ENCODE results near the gene CAPN12.

The CAPN12 gene, protein sequence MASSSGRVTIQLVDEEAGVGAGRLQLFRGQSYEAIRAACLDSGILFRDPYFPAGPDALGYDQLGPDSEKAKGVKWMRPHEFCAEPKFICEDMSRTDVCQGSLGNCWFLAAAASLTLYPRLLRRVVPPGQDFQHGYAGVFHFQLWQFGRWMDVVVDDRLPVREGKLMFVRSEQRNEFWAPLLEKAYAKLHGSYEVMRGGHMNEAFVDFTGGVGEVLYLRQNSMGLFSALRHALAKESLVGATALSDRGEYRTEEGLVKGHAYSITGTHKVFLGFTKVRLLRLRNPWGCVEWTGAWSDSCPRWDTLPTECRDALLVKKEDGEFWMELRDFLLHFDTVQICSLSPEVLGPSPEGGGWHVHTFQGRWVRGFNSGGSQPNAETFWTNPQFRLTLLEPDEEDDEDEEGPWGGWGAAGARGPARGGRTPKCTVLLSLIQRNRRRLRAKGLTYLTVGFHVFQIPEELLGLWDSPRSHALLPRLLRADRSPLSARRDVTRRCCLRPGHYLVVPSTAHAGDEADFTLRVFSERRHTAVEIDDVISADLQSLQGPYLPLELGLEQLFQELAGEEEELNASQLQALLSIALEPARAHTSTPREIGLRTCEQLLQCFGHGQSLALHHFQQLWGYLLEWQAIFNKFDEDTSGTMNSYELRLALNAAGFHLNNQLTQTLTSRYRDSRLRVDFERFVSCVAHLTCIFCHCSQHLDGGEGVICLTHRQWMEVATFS

GRCh38 chr19:38744298-38744681 is at the start of gene CAPN12:
Gene CAPN12, minus strand, starts transcription at chr19:38744474. Its CDS starts 309 bp downstream, at chr19:38744165.
- no peak for TF ChIP-seq GATA2 (IDR thresholded peaks at IDR 0.05; ENCODE audit: low read depth, low read length)
- no peak for TF ChIP-seq GATA3 (IDR thresholded peaks at IDR 0.05; ENCODE audit: low read depth, low read length)

- TF ChIP-seq GATA3 (IDR thresholded peaks at IDR 0.05; ENCODE audit: low read depth, low read length) (no peak), GATA2 (IDR thresholded peaks at IDR 0.05; ENCODE audit: low read depth, low read length) (no peak)
Observed at GRCh38 chr19:38793671-38794070, 49.4 kb upstream of the CAPN12 start.

- no peak for TF ChIP-seq GATA2 (IDR thresholded peaks at IDR 0.05; ENCODE audit: low read depth, low read length)
- no peak for TF ChIP-seq GATA3 (IDR thresholded peaks at IDR 0.05; ENCODE audit: low read depth, low read length)
Observed at GRCh38 chr19:38793177-38793576, 48.9 kb upstream of the CAPN12 start.

DNA sequence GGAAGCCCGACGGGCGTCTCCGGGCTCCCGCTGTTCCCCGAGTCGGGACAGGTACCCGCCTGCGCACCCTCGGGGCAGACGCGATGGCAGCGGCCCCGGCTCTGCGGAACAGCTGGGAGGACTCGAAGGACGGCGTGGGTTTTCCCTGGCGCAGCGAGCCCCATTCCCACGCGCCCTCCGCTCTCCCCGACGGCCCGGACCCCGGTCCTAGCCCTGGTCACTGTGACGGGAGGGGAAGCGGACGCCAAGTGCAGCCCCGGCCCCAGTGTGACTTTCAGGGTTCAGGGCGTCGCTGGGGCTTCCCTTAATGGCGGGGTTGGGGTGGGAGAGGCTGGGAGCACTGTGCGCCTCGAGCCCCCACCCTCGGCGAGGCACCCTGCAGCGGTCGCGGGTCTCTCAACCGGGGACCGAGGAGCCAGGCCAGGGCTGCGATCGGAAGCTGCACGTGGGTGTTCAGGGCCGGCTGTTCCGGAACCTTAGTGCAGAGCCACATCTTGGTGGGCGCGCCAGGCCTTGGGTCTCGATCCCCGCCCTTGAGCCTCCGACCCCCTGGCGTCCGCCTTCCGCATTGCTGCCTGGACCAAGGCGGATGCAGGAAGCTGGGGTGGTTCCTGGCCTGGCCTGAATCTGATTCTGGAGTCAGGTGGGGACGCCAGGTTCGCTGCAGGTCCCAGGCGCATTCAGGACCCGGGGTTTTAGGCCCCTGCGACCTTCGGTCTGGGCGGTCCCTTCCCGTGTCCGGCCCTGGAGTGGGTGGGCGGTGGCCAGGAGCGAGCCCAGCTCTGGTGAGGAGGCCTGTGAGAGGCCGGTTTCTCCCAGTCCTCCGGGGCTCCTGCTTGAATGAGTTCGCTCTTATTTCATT is 48.2 kb upstream of the CAPN12 start:
- no peak for TF ChIP-seq GATA2 (IDR thresholded peaks at IDR 0.05; ENCODE audit: low read depth, low read length)
- TF ChIP-seq GATA3 (IDR thresholded peaks at IDR 0.05; ENCODE audit: low read depth, low read length) = no peak

- TF ChIP-seq GATA3 (IDR thresholded peaks at IDR 0.05; ENCODE audit: low read depth, low read length) (no peak), GATA2 (IDR thresholded peaks at IDR 0.05; ENCODE audit: low read depth, low read length) (no peak)
Observed at GRCh38 chr19:38788478-38789243, 44.4 kb upstream of the CAPN12 start, which contains the start of gene LGALS7B. Gene LGALS7B, plus strand, starts transcription at chr19:38789200. Its CDS starts 27 bp downstream, at chr19:38789227.

DNA sequence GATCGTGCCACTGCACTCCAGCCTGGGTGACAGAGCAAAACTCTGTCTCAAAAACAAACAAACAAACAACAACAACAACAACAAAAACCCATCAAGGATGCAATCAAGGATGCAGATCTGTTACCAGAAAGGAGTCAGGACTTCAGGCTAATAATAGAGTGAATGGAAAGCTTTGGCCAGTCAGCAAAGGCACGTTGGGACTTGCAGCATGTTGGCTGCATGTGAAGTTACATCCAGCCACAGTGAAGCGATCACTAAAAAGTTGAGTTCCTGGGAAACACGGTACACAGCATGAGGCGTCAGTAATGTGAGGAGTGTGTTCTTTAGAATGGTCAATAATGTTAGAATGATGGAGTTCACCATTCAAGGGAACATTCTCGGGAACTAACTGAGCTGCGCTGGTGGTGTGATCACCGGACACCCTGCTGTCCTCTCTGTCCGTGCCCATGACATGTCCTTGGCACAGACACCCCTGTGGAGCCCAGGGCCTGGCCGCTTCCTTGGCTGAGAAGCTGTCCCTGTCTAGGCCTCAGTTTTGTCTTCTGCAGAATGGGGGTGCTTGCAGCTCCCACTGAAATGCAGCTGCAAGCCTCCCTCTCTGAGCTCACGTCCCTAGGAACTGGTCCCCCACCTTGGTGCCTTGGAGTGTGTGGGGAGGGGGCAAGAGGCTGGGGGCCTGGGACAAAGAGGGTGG is 42.4 kb upstream of the CAPN12 start:
- TF ChIP-seq GATA3 (IDR thresholded peaks at IDR 0.05; ENCODE audit: low read depth, low read length) = no peak
- no peak for TF ChIP-seq GATA2 (IDR thresholded peaks at IDR 0.05; ENCODE audit: low read depth, low read length)

- TF ChIP-seq GATA3 (IDR thresholded peaks at IDR 0.05; ENCODE audit: low read depth, low read length) (no peak), GATA2 (IDR thresholded peaks at IDR 0.05; ENCODE audit: low read depth, low read length) (no peak)
Observed at GRCh38 chr19:38785187-38785699, 41.0 kb upstream of the CAPN12 start.

DNA sequence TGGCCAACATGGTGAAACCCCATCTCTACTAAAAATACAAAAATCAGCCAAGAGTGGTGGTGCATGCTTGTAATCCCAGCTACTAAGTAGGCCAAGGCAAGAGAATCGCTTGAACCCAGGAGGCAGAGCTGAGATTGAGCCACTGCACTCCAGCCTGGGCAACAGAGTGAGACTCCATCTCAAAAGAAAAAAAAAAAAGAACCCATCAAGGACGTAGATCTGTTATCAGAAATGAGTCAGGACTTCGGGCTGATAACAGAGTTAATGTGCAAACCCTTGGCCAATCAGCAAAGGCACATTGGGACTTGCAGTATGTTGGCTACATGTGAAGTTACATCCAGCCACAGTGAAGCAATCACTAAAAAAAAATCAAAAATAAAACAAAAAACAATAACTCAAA is 40.0 kb upstream of the CAPN12 start:
- TF ChIP-seq GATA3 (IDR thresholded peaks at IDR 0.05; ENCODE audit: low read depth, low read length) (no peak), GATA2 (IDR thresholded peaks at IDR 0.05; ENCODE audit: low read depth, low read length) (no peak)

GRCh38 chr19:38781058-38781457 is 36.8 kb upstream of the CAPN12 start:
- TF ChIP-seq GATA3 (IDR thresholded peaks at IDR 0.05; ENCODE audit: low read depth, low read length) (no peak), GATA2 (IDR thresholded peaks at IDR 0.05; ENCODE audit: low read depth, low read length) (no peak)

DNA sequence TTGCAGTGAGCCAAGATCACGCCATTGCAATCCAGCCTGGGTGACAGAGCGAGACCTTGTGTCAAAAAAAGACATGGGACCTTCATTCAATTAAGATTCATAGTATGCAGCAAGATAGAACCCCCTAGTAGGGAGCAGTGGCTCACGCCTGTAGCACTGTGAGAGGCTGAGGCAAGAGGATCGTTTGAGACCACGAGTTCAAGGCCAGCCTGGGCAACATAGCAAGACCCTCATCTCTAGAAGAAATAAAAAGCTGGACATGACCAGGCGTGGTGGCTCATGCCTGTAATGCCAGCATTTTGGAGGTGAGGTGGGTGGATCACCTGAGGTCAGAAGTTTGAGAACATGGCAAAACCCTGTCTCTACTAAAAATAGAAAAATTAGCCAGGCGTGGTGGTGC is 36.2 kb upstream of the CAPN12 start:
- TF ChIP-seq GATA3 (IDR thresholded peaks at IDR 0.05; ENCODE audit: low read depth, low read length) (no peak), GATA2 (IDR thresholded peaks at IDR 0.05; ENCODE audit: low read depth, low read length) (no peak)

DNA sequence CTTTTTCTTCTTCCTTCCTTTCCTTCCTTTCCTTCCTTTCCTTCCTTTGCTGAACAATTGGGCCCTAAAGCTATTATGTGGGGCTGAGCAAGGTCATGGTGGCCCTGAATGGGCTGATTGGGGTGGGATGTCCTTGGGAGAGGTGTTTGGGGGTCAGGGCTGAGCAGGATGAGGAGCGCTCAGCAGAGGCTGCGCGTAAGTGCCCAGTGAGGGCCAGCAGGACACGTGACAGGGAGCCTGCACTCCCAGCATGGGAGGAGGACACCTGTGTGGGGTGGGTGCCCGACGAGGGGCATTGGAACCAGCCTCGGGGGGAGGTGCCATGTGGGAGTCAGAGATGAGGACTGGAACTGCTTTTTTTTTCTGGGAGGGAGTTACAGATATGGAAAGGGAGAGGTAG is 34.5 kb upstream of the CAPN12 start:
- TF ChIP-seq GATA2 (IDR thresholded peaks at IDR 0.05; ENCODE audit: low read depth, low read length) (no peak), GATA3 (IDR thresholded peaks at IDR 0.05; ENCODE audit: low read depth, low read length) (no peak)

DNA sequence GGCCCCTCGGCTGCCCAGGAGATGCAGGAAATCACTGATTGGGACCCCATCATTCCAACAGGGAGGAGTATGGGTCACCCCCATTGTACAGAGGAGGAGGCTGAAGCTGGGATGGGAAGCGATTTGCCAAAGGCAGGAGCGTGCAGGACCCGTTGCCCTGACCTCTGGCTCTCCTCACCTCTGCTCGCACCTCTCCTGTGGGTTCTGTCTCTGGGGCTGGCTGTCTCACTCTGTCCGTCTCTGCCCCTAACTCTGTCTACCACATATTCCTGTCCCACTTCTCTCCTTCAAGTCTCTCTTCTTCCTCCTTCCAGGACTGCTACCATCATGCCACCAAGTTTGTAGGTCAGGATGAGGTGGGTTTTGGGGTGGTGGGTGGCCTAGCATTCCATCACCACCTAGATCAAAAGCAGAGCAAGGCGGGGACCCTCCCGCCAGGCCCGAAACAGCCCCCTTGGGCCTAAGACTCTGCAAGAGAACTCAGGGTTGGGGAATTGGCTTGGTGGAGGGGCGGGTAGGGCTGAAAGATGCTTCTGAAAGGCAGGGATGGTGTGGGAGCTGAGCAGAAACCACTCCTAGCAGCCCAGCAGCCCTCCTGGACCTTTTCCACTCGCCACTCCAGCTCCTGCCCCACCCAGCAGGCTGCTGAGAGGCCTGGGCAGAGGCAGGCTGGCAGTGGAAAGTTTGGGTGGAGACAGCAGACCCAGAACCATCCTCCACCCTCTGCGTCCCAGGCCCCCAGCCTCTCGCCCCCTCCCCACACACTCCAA is 30.1 kb upstream of the CAPN12 start:
- no peak for TF ChIP-seq GATA3 (IDR thresholded peaks at IDR 0.05; ENCODE audit: low read depth, low read length)
- no peak for TF ChIP-seq GATA2 (IDR thresholded peaks at IDR 0.05; ENCODE audit: low read depth, low read length)

All from SH-SY5Y (cell line).